GM12873 (cell line): ENCODE results near the gene ADGRD1.

Experiments
- TF ChIP-seq, protein P1 (sequence below): IDR thresholded peaks from 2 replicates; pipeline ENCODE4 v1.5.1; 2012; ENCODE audit warnings: low read depth, mild to moderate bottlenecking, moderate library complexity, low read length, control low read depth; ENCODE audit not compliant: insufficient read depth; ENCODE audit errors: missing control alignments

The ADGRD1 gene

DNA sequence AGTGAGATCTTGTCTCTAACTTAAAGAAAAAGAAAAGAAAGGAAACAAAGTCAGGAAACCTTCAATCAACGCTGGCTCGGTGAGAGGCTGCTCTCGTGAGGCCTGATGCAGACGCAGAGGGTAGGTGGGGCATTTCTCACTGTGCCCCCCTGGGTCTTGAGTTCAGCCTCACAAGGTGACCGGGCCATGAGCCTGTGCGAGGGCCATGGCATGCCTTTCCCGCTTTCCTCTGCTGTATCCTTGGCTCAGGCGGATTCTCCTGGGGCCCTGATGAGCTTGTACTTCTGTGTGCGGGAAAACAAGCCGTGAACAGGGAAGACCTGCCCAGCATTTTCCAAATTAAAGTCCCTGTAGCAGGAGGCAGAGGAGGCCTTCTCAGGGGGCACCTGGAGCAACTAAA lies 20.2 kb downstream of the ADGRD1 start:
- TF ChIP-seq, protein P1, sequence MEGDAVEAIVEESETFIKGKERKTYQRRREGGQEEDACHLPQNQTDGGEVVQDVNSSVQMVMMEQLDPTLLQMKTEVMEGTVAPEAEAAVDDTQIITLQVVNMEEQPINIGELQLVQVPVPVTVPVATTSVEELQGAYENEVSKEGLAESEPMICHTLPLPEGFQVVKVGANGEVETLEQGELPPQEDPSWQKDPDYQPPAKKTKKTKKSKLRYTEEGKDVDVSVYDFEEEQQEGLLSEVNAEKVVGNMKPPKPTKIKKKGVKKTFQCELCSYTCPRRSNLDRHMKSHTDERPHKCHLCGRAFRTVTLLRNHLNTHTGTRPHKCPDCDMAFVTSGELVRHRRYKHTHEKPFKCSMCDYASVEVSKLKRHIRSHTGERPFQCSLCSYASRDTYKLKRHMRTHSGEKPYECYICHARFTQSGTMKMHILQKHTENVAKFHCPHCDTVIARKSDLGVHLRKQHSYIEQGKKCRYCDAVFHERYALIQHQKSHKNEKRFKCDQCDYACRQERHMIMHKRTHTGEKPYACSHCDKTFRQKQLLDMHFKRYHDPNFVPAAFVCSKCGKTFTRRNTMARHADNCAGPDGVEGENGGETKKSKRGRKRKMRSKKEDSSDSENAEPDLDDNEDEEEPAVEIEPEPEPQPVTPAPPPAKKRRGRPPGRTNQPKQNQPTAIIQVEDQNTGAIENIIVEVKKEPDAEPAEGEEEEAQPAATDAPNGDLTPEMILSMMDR, result no peak

DNA sequence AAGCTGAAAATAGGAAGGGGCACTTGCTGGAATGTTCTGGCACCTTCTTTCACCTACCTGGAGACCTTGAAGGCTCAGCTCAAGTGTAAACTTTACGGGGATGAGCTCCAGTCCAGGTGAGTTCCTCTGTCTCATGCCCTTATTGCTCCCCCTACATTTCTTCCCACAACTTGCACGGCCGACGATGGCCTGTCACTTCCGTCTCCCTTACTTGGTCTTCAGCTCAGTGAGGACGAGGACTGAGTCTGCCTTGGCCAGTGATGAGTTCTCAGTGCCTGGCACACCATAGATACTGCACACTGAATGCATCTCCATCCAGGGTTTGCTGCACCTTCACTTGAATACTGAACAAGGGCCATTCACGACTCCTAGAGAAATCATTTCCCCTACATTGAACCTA lies 21.4 kb downstream of the ADGRD1 start:
- TF ChIP-seq, protein P1, result no peak

DNA sequence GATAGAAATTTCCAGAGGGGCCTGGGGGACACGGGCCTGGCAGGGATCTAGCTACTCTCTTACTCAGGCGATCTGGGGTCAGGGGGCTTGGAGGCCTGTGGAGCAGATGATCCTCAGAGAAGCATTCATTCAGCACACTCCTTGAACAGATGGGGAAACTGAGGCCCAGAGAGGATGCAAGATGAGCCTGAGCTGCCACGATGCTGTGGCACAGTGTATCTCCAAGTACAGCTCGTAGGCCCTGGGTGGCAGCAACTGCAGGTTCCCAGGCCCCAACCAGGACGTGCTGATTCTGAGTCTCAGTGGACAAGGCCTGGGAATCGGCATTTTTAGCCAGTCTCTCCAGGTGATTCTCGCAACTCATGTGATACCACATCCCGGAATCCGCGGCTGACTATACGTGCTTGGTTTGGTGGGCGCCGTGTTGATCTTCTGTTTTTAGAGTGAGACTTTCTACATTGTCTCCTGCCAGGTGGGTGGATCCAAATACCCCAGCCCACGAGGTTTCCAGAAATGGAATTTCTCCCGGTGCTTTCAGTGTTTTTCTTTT lies 22.5 kb downstream of the ADGRD1 start:
- TF ChIP-seq, protein P1, result no peak

DNA sequence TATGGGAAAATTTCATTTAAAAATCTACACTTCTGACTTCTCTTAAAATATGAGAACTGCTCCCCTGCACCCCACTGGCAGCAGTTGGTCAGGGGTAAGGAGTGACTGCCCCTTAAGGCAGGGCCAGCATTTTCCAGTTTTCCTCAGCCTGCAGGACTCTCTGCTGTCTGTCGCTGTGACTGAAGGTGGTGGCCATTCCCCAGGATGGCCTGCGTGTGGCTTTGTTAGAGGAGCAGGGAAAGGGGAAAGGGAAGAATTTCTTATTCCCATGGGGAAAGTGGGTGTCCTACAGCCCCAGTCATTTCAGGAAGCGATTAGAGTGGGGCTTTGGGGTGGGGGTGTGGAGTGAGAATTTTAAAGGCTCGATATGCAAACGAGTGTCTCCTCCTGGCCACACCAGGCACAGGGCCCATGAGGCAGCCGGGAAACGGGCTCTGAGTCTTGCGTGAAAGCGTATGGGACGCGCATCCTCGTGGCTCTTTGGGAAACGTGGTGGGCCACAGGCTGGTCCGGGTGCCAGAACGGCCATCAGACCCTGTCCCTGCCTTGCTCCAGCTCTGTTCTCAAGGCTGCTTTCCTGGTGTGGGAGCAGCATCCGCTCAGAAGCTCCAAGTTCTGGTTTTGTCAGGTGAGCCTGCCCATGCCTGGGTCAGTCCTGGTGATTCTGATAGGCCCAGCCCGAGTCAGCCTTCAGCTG lies 23.5 kb downstream of the ADGRD1 start:
- TF ChIP-seq, protein P1, result no peak

DNA sequence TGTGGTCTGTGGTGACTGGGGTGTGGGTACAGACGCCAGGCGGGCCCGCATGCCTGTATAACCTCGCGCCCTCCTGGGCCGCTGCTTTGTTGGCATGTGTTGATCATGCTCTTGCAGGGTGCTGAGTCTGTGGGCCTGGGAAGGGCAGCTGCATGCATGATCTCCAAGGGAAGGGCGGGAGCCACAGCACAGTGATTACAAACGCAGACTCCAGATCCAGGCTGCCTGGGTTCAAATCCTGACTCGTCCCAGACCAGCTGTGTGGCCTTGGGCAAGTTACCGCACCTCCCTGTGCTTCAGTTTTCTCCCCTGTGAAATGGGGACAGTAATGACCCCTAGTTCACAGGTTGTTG lies 24.0 kb downstream of the ADGRD1 start:
- TF ChIP-seq, protein P1, result no peak

DNA sequence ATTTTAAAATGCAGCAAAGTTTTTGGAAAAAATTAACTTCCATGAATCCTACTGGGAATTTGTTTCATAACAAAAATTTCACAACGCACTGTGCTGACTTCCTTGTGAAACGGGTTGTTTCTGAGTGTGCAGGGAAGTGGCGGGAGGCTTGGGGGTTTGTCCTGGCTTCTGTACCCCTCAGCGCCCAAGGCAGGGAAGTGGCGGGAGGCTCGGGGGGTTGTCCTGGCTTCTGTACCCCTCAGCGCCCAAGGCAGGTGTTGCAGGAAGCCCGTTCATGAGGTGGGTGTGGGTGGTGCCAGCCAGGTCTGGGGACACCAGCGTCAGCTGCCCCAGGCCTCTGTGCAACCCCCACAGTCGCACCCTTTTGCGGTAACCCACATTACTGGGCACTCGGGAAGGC lies 25.1 kb downstream of the ADGRD1 start:
- TF ChIP-seq, protein P1, result no peak

DNA sequence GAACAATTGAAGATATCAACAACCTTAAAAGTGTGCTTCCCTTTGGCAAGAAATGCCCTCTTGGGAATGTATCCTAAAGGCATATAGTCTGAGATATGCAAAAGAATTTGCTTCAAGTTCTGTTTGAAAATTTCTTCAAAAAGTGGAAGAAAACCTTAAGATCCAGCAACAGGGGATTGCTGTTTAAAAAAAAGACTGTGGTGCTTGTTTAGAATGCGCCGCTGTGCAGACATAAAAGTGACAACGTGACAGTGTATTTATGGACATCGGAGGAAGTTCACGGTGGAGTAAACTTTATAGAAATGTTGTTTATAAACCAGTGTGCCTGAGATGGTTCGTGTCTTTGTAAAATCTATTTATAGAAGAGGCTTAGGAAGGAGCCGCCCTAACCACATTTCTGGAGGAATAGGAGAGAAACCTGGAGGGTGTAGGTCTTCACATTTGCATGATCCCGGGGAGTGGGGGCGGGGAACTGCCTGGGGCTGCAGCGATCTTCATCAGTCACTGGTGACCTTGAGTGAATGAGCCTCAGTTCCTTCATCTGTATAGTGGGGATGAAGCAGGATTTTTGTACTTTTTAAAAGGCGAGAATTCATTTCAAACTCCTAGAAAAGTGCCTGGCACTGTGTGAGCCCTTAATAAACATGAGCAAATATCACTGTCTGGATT lies 27.5 kb downstream of the ADGRD1 start:
- TF ChIP-seq, protein P1, result no peak
